ENCODE measurements around the gene CIPC. TPM values are rescaled to one million over a fixed set of nuclear protein-coding genes. Genes with fewer than 3 reads are reported as not detected.

CIPC gene
- total RNA-seq, 1 donor from 2014 or later: 9.7 TPM

- Histone ChIP-seq H3K36me3 (ENCODE audit: control insufficient read depth, insufficient read depth, low read length) (no peaks in the 10 kb centered on the region), H3K27me3 (ENCODE audit: control insufficient read depth, insufficient read depth, low read length) (peaks cover 3% of the 10 kb centered on the region), H3K4me3 (ENCODE audit: low read depth, low read length) (no peak overlapping the region)
- FAIRE-seq: no peak
- peak; percentile 56 for TF ChIP-seq CTCF (IDR thresholded peaks at IDR 0.05; ENCODE audit: insufficient read depth, low read length, severe bottlenecking)
- DNase-seq (ENCODE audit: low read depth): no peak
These were observed 53.2 kb downstream of the CIPC start for GRCh38 chr14:77151245-77151644.

GRCh38 chr14:77151918-77152588 lies 54.0 kb downstream of the CIPC start:
- no peak overlapping the region for H3K4me3 ChIP-seq (ENCODE audit: low read depth, low read length)
- H3K36me3 ChIP-seq (ENCODE audit: control insufficient read depth, insufficient read depth, low read length): no peaks in the 10 kb centered on the region
- peak; percentile 26 for TF ChIP-seq CTCF (IDR thresholded peaks at IDR 0.05; ENCODE audit: insufficient read depth, low read length, severe bottlenecking)
- FAIRE-seq: no peak
- peak; percentile 52 for DNase-seq (ENCODE audit: low read depth)
- no peaks in the 10 kb centered on the region for H3K27me3 ChIP-seq (ENCODE audit: control insufficient read depth, insufficient read depth, low read length)

GRCh38 chr14:77153802-77154201 lies 55.7 kb downstream of the CIPC start:
- DNase-seq (ENCODE audit: low read depth): no peak
- no peak for FAIRE-seq
- Histone ChIP-seq H3K36me3 (ENCODE audit: control insufficient read depth, insufficient read depth, low read length) (no peaks in the 10 kb centered on the region), H3K4me3 (ENCODE audit: low read depth, low read length) (no peak overlapping the region), H3K27me3 (ENCODE audit: control insufficient read depth, insufficient read depth, low read length) (peaks cover 2% of the 10 kb centered on the region)
- TF ChIP-seq CTCF (IDR thresholded peaks at IDR 0.05; ENCODE audit: insufficient read depth, low read length, severe bottlenecking): no peak

GRCh38 chr14:77154421-77154820 lies 56.4 kb downstream of the CIPC start:
- no peaks in the 10 kb centered on the region for H3K36me3 ChIP-seq (ENCODE audit: control insufficient read depth, insufficient read depth, low read length)
- no peak overlapping the region for H3K4me3 ChIP-seq (ENCODE audit: low read depth, low read length)
- FAIRE-seq (no peak), DNase-seq (ENCODE audit: low read depth) (no peak)
- no peak for TF ChIP-seq CTCF (IDR thresholded peaks at IDR 0.05; ENCODE audit: insufficient read depth, low read length, severe bottlenecking)
- H3K27me3 ChIP-seq (ENCODE audit: control insufficient read depth, insufficient read depth, low read length): peaks cover 2% of the 10 kb centered on the region

- DNase-seq (ENCODE audit: low read depth): no peak
- no peak for TF ChIP-seq CTCF (IDR thresholded peaks at IDR 0.05; ENCODE audit: insufficient read depth, low read length, severe bottlenecking)
- Histone ChIP-seq H3K27me3 (ENCODE audit: control insufficient read depth, insufficient read depth, low read length) (peaks cover 2% of the 10 kb centered on the region), H3K4me3 (ENCODE audit: low read depth, low read length) (no peak overlapping the region), H3K36me3 (ENCODE audit: control insufficient read depth, insufficient read depth, low read length) (no peaks in the 10 kb centered on the region)
- no peak for FAIRE-seq
These were observed 57.0 kb downstream of the CIPC start for GRCh38 chr14:77155083-77155482.

GRCh38 chr14:77157740-77158139 lies 59.7 kb downstream of the CIPC start:
- no peaks in the 10 kb centered on the region for H3K36me3 ChIP-seq (ENCODE audit: control insufficient read depth, insufficient read depth, low read length)
- FAIRE-seq: no peak
- no peak for DNase-seq (ENCODE audit: low read depth)
- H3K4me3 ChIP-seq (ENCODE audit: low read depth, low read length): no peak overlapping the region
- H3K27me3 ChIP-seq (ENCODE audit: control insufficient read depth, insufficient read depth, low read length): peaks cover 4% of the 10 kb centered on the region
- no peak for TF ChIP-seq CTCF (IDR thresholded peaks at IDR 0.05; ENCODE audit: insufficient read depth, low read length, severe bottlenecking)

Data from bronchial epithelial cell (primary cell).